ENCODE results near the gene ABCB1. TPM values are rescaled to one million over a fixed set of nuclear protein-coding genes. Genes with fewer than 3 reads are reported as not detected.

Gene ABCB1
- total RNA-seq, 2 experiments from 2014 or later, result 10.6 to 12.2 TPM

DNA sequence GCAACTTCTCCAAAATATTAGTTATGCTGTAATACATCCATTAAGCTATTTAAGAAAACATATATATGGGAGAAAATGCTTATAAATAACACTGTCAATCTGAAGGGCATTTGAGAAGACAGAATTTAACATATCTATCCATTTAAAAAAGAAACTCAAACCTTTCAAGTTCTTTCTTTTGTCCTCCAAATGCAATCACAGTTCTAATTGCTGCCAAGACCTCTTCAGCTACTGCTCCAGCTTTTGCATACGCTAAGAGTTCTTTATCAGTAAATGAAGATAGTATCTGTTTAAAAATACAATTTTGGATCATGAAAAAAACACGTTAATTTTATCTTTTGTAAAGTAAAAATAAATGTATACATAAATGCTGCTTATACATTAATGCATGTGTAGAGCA, 39.6 kb downstream of the ABCB1 start:
- H3K9me3 ChIP-seq (ENCODE audit: control insufficient read depth in 1 of 2, insufficient read depth in 1 of 2, low read length in 2 of 2), result no peaks in the 10 kb centered on the region
- no peaks in the 10 kb centered on the region for H3K4me1 ChIP-seq (ENCODE audit: insufficient read depth, low read length)
- H3K27me3 ChIP-seq (ENCODE audit: control insufficient read depth in 1 of 2, insufficient read depth in 2 of 2, low read length in 2 of 2), result no peaks in the 10 kb centered on the region
- Mint-ChIP-seq H3K27ac (no peak overlapping the region), H3K4me1 (ENCODE audit: low read depth) (peaks cover 5% of the 10 kb centered on the region), H3K27me3 (no peaks in the 10 kb centered on the region), H3K9me3 (no peaks in the 10 kb centered on the region), H3K36me3 (ENCODE audit: low read depth) (peaks cover 11% of the 10 kb centered on the region), H3K4me3 (no peak overlapping the region)
- ATAC-seq (ENCODE audit: poor library complexity) (no peak), DNase-seq (no peak)
- ChIA-PET CTCF (no interaction called here), POLR2A (no interaction called here)
- H3K4me3 ChIP-seq (ENCODE audit: low read length), result no peak overlapping the region
- no peaks in the 10 kb centered on the region for H3K36me3 ChIP-seq (ENCODE audit: insufficient read depth, low read length)
- intact Hi-C loops (cut with DNase I, micrococcal nuclease), result no loop called here
- TF ChIP-seq, protein P1, sequence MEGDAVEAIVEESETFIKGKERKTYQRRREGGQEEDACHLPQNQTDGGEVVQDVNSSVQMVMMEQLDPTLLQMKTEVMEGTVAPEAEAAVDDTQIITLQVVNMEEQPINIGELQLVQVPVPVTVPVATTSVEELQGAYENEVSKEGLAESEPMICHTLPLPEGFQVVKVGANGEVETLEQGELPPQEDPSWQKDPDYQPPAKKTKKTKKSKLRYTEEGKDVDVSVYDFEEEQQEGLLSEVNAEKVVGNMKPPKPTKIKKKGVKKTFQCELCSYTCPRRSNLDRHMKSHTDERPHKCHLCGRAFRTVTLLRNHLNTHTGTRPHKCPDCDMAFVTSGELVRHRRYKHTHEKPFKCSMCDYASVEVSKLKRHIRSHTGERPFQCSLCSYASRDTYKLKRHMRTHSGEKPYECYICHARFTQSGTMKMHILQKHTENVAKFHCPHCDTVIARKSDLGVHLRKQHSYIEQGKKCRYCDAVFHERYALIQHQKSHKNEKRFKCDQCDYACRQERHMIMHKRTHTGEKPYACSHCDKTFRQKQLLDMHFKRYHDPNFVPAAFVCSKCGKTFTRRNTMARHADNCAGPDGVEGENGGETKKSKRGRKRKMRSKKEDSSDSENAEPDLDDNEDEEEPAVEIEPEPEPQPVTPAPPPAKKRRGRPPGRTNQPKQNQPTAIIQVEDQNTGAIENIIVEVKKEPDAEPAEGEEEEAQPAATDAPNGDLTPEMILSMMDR (IDR thresholded peaks at IDR 0.05), result no peak
- no peak overlapping the region for H3K27ac ChIP-seq (ENCODE audit: low read depth in 1 of 2, low read length in 2 of 2)

DNA sequence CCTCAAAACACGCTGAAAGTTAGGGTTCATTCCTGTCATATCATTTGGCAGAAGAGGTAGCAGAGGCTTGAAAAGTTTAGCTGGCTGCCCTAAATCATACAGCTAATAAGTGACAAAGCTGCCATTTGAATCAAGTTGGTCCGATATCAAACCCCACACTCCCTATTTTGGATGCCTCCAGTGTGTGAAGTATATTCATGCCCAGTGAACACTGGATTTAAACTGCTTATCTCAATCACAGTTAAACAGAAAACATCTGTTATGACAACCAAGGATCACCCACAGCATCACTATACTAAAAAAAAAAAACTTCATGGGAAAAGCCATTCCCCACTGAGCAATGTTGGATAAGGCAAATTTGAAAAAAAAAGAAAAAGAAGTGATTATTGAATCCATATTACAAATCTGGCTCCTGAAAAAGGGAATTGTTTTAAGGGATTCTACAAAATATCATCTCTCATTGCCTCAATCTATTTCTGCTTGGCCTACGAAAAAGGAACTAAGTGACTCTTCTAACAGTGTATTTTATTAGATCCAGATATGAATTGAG, 48.3 kb downstream of the ABCB1 start:
- TF ChIP-seq, protein P1 (IDR thresholded peaks at IDR 0.05), result no peak
- H3K36me3 Mint-ChIP-seq (ENCODE audit: low read depth), result peaks cover 26% of the 10 kb centered on the region
- H3K4me3 ChIP-seq (ENCODE audit: low read length), result no peak overlapping the region
- H3K4me3 Mint-ChIP-seq, result no peak overlapping the region
- H3K36me3 ChIP-seq (ENCODE audit: insufficient read depth, low read length), result no peaks in the 10 kb centered on the region
- intact Hi-C loops (cut with DNase I, micrococcal nuclease), result no loop called here
- no peak for ATAC-seq (ENCODE audit: poor library complexity)
- no peak overlapping the region for H3K27ac ChIP-seq (ENCODE audit: low read depth in 1 of 2, low read length in 2 of 2)
- no peak overlapping the region for H3K27ac Mint-ChIP-seq
- no peaks in the 10 kb centered on the region for H3K4me1 Mint-ChIP-seq (ENCODE audit: low read depth)
- DNase-seq, result no peak
- H3K9me3 Mint-ChIP-seq, result no peaks in the 10 kb centered on the region
- no peaks in the 10 kb centered on the region for H3K27me3 ChIP-seq (ENCODE audit: control insufficient read depth in 1 of 2, insufficient read depth in 2 of 2, low read length in 2 of 2)
- ChIA-PET CTCF (no interaction called here), POLR2A (no interaction called here)
- H3K9me3 ChIP-seq (ENCODE audit: control insufficient read depth in 1 of 2, insufficient read depth in 1 of 2, low read length in 2 of 2), result no peaks in the 10 kb centered on the region
- H3K4me1 ChIP-seq (ENCODE audit: insufficient read depth, low read length), result no peaks in the 10 kb centered on the region
- no peaks in the 10 kb centered on the region for H3K27me3 Mint-ChIP-seq

DNA sequence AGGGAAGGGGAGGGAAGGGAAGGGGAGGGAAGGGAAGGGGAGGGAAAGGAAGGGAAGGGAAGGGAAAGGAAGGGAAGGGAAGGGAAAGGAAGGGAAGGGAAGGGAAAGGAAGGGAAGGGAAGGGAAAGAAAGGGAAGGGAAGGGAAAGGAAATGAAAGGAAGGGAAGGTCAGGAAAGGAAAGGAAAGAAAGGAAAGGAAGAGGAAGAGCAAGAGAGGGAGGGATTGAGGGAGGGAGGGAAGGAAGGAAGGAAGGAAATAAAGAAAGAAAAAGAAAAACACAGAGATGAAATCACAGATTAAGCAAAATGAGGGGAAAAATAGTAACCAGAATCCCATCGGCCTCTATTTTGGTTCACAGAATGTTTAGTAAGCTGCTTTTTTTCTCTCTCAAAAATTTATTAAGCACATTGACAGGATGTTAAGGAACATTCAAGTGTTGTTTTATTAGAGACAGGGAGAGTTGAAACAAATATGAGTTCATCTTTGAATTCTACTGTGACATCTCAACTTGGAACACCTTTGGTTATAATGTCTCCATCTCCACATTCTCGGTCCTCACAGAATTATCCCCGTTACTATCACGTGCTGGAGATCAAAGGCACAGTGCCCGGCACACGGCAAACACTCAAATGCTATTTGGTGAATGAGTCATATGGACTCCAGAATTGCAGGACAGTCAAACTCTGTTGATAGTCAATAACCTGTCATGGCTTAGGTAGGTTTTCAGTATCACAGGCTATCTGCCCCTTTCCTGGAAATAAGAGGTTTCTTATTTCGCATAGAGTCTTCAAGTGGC, 52.4 kb downstream of the ABCB1 start:
- TF ChIP-seq, protein P1 (IDR thresholded peaks at IDR 0.05), result no peak
- ATAC-seq (ENCODE audit: poor library complexity) (no peak), DNase-seq (no peak)
- Histone ChIP-seq H3K4me1 (ENCODE audit: insufficient read depth, low read length) (no peaks in the 10 kb centered on the region), H3K9me3 (ENCODE audit: control insufficient read depth in 1 of 2, insufficient read depth in 1 of 2, low read length in 2 of 2) (no peaks in the 10 kb centered on the region), H3K36me3 (ENCODE audit: insufficient read depth, low read length) (peaks cover 4% of the 10 kb centered on the region), H3K27ac (ENCODE audit: low read depth in 1 of 2, low read length in 2 of 2) (no peak overlapping the region), H3K27me3 (ENCODE audit: control insufficient read depth in 1 of 2, insufficient read depth in 2 of 2, low read length in 2 of 2) (no peaks in the 10 kb centered on the region), H3K4me3 (ENCODE audit: low read length) (no peak overlapping the region)
- H3K4me1 Mint-ChIP-seq (ENCODE audit: low read depth), result no peaks in the 10 kb centered on the region
- CTCF ChIA-PET, result no interaction called here
- POLR2A ChIA-PET, result no interaction called here
- no peak overlapping the region for H3K4me3 Mint-ChIP-seq
- no peak overlapping the region for H3K27ac Mint-ChIP-seq
- peaks cover 45% of the 10 kb centered on the region for H3K36me3 Mint-ChIP-seq (ENCODE audit: low read depth)
- H3K9me3 Mint-ChIP-seq, result no peaks in the 10 kb centered on the region
- intact Hi-C loops (cut with DNase I, micrococcal nuclease), result no loop called here
- no peaks in the 10 kb centered on the region for H3K27me3 Mint-ChIP-seq
